GM23248 (cell line): Measurements from ENCODE around the gene CMIP. TPM values are rescaled to one million over a fixed set of nuclear protein-coding genes. Genes with fewer than 3 reads are reported as not detected.

Experiments used
- DNase-seq: peaks from one replicate; pipeline ENCODE4 v3.0.0-alpha.2; 2015
- H2AFZ ChIP-seq: fragments of 200-600 bp; sonication (generic); 2 replicates; pipeline ENCODE4 v1.6.1; 2016; ENCODE audit warnings: antibody characterized with exemption
- H3F3A ChIP-seq: fragments of 200-600 bp; sonication (generic); 2 replicates; pipeline ENCODE4 v1.6.1; 2016; ENCODE audit warnings: mild to moderate bottlenecking, antibody characterized with exemption, mixed run types; ENCODE audit not compliant: insufficient read depth
- H3K27ac ChIP-seq: fragments of 200-600 bp; sonication (generic); 2 replicates; pipeline ENCODE4 v1.5.1; 2016; ENCODE audit warnings: mild to moderate bottlenecking
- H3K27me3 ChIP-seq: fragments of 200-600 bp; sonication (generic); replicated peaks from 2 replicates; pipeline ENCODE4 v1.6.1; 2016; ENCODE audit warnings: mild to moderate bottlenecking; ENCODE audit not compliant: insufficient read depth
- H3K36me3 ChIP-seq: fragments of 200-600 bp; sonication (generic); 2 replicates; pipeline ENCODE4 v1.6.1; 2016; ENCODE audit warnings: low read depth, mild to moderate bottlenecking
- H3K4me1 ChIP-seq: fragments of 200-600 bp; sonication (generic); 2 replicates; pipeline ENCODE4 v1.6.1; 2016; ENCODE audit warnings: mild to moderate bottlenecking; ENCODE audit not compliant: insufficient read depth
- H3K4me2 ChIP-seq: fragments of 200-600 bp; sonication (generic); one replicate; pipeline ENCODE4 v1.6.1; 2016; ENCODE audit warnings: mild to moderate bottlenecking; ENCODE audit not compliant: unreplicated experiment
- H3K4me3 ChIP-seq: fragments of 200-600 bp; sonication (generic); 2 replicates; pipeline ENCODE4 v1.5.1; 2016; ENCODE audit warnings: mild to moderate bottlenecking
- H3K79me2 ChIP-seq: fragments of 200-600 bp; sonication (generic); 2 replicates; pipeline ENCODE4 v1.6.1; 2016; ENCODE audit warnings: mild to moderate bottlenecking; ENCODE audit not compliant: insufficient read depth
- H3K9ac ChIP-seq: fragments of 200-600 bp; sonication (generic); 2 replicates; pipeline ENCODE4 v1.6.1; 2016; ENCODE audit warnings: mild to moderate bottlenecking
- H3K9me2 ChIP-seq: fragments of 200-600 bp; sonication (generic); 2 replicates; pipeline ENCODE4 v1.6.1; 2016; ENCODE audit warnings: mixed run types, mild to moderate bottlenecking, moderate library complexity; ENCODE audit not compliant: insufficient read depth
- H3K9me3 ChIP-seq: fragments of 200-600 bp; sonication (generic); one replicate; pipeline ENCODE4 v1.6.1; 2017; ENCODE audit warnings: low read depth
- H4K20me1 ChIP-seq: fragments of 200-600 bp; sonication (generic); 2 replicates; pipeline ENCODE4 v1.6.0; 2016; ENCODE audit not compliant: insufficient read depth
- EZH2 ChIP-seq: fragments of 200-600 bp; sonication (generic); IDR thresholded peaks from 2 replicates; pipeline ENCODE4 v1.6.1; 2018; ENCODE audit warnings: antibody characterized with exemption, mild to moderate bottlenecking; ENCODE audit not compliant: insufficient read depth, poor library complexity, severe bottlenecking
- EZH2phosphoT487 ChIP-seq: fragments of 200-600 bp; sonication (generic); IDR thresholded peaks from 2 replicates; pipeline ENCODE4 v1.6.1; 2018; ENCODE audit warnings: antibody characterized with exemption, moderate library complexity, mild to moderate bottlenecking, low read depth; ENCODE audit not compliant: insufficient read depth
- WGBS, 2 experiments: methylation state at CpG; one replicate each; pipeline ENCODE4 v1.1.6; 2015 to 2017; ENCODE audit warnings: low lambda C conversion rate in 2 of 2, low coverage in 1 of 2; ENCODE audit errors: missing lambda C conversion rate in 2 of 2; 5-methylcytosine and 5-hydroxymethylcytosine counted together
- in situ Hi-C: fragments of 300-500 bp; cut with MboI; formaldehyde crosslinking; loops from 2 replicates; pipeline ENCODE4 v1.15.0; 2020
- polyA plus RNA-seq: library from polyadenylated mRNA; unstranded; fragments of >200 nt; fragmentation: Nextera tagmentation; extraction: Ambion mirVana; gene quantifications from 2 replicates; pipeline ENCODE4 v1.2.1, GENCODE V29; 2016
- total RNA-seq: library from RNA; depleted of rRNA; stranded (reverse); fragments of >200 nt; shearing (Covaris generic); gene quantifications from 2 replicates; pipeline ENCODE4 v1.2.3, GENCODE V29; 2014

CMIP gene
- total and polyA plus RNA-seq, 2 experiments from 2014 or later = 1.5 to 9.5 TPM

GRCh38 chr16:81665588-81665987, 221.0 kb downstream of the CMIP start:
- H3K9me2 ChIP-seq = no peaks in the 10 kb centered on the region
- in situ Hi-C loops = no loop called here
- no peaks in the 10 kb centered on the region for H3K4me1 ChIP-seq
- no peaks in the 10 kb centered on the region for H3K27me3 ChIP-seq
- H3K27ac ChIP-seq = no peak overlapping the region
- H3K4me2 ChIP-seq = no peak overlapping the region
- TF ChIP-seq EZH2 = no peak
- TF ChIP-seq EZH2phosphoT487 = no peak
- no peaks in the 10 kb centered on the region for H3K79me2 ChIP-seq
- 80 to 87% methylated on average over 4 of the region's 4 CpGs for WGBS, 2 experiments
- H3K9ac ChIP-seq = no peak overlapping the region
- H2AFZ ChIP-seq = no peak overlapping the region
- no peaks in the 10 kb centered on the region for H4K20me1 ChIP-seq
- 0 out of 2 replicates have a peak, but pooled peaks cover 3% of the 10 kb centered on the region for H3K36me3 ChIP-seq
- H3K9me3 ChIP-seq = no peaks in the 10 kb centered on the region
- no peak overlapping the region for H3K4me3 ChIP-seq
- no peak for DNase-seq
- H3F3A ChIP-seq = no peaks in the 10 kb centered on the region

GRCh38 chr16:81666113-81666512, 221.5 kb downstream of the CMIP start:
- H3K9ac ChIP-seq = no peak overlapping the region
- in situ Hi-C loops = no loop called here
- no peaks in the 10 kb centered on the region for H4K20me1 ChIP-seq
- H3K79me2 ChIP-seq = no peaks in the 10 kb centered on the region
- H3K9me2 ChIP-seq = no peaks in the 10 kb centered on the region
- H2AFZ ChIP-seq = no peak overlapping the region
- no peaks in the 10 kb centered on the region for H3F3A ChIP-seq
- no peaks in the 10 kb centered on the region for H3K27me3 ChIP-seq
- H3K4me3 ChIP-seq = no peak overlapping the region
- no peaks in the 10 kb centered on the region for H3K9me3 ChIP-seq
- no peak overlapping the region for H3K27ac ChIP-seq
- H3K36me3 ChIP-seq = 0 out of 2 replicates have a peak, but pooled peaks cover 3% of the 10 kb centered on the region
- DNase-seq = no peak
- H3K4me1 ChIP-seq = no peaks in the 10 kb centered on the region
- TF ChIP-seq EZH2 (no peak), EZH2phosphoT487 (no peak)
- 79 to 81% methylated on average over 7 of the region's 7 CpGs for WGBS, 2 experiments
- H3K4me2 ChIP-seq = no peak overlapping the region

- WGBS, 2 experiments = 88% methylated on average over 21 to 23 of the region's 23 CpGs
- Histone ChIP-seq H4K20me1 (no peaks in the 10 kb centered on the region), H3F3A (no peaks in the 10 kb centered on the region), H3K9me3 (no peaks in the 10 kb centered on the region), H3K4me1 (no peaks in the 10 kb centered on the region), H2AFZ (no peak overlapping the region), H3K4me3 (no peak overlapping the region), H3K79me2 (no peaks in the 10 kb centered on the region), H3K9ac (no peak overlapping the region), H3K27ac (no peak overlapping the region), H3K36me3 (peaks cover 4% of the 10 kb centered on the region; the same call in 1 of the 2 replicates), H3K4me2 (no peak overlapping the region), H3K9me2 (no peaks in the 10 kb centered on the region), H3K27me3 (no peaks in the 10 kb centered on the region)
- TF ChIP-seq EZH2 = no peak
- no peak for TF ChIP-seq EZH2phosphoT487
- peak; percentile 9 for DNase-seq
- in situ Hi-C loops = no loop called here
Measured at GRCh38 chr16:81668243-81669097, 223.9 kb downstream of the CMIP start.

GRCh38 chr16:81669473-81670350, 225.1 kb downstream of the CMIP start:
- Histone ChIP-seq H3K4me3 (no peak overlapping the region), H2AFZ (no peak overlapping the region), H3K79me2 (no peaks in the 10 kb centered on the region), H3K9ac (no peak overlapping the region), H3K9me2 (no peaks in the 10 kb centered on the region), H3F3A (no peaks in the 10 kb centered on the region), H3K27me3 (no peaks in the 10 kb centered on the region), H3K9me3 (no peaks in the 10 kb centered on the region), H3K27ac (no peak overlapping the region), H3K4me2 (no peak overlapping the region), H3K36me3 (peaks cover 4% of the 10 kb centered on the region; the same call in 1 of the 2 replicates), H4K20me1 (no peaks in the 10 kb centered on the region), H3K4me1 (no peaks in the 10 kb centered on the region)
- TF ChIP-seq EZH2phosphoT487 (no peak), EZH2 (no peak)
- in situ Hi-C loops = no loop called here
- DNase-seq = no peak
- WGBS, 2 experiments = 92 to 93% methylated on average over 20 to 23 of the region's 23 CpGs
